ENCODE data around the gene ADAM17.
"Not testable (repeated sequence)": the region's sequence is repeated elsewhere in the genome, so short reads cannot be mapped to it uniquely, and the experiment has no call there.

Gene ADAM17

GRCh38 chr2:9513946-9514345 is 41.7 kb downstream of the ADAM17 start:
- H3K56ac ChIP-seq (ENCODE audit: low read length); H3K27ac ChIP-seq (ENCODE audit: low read depth, low read length): not testable (repeated sequence)
- WGBS (ENCODE audit: extremely low coverage, insufficient coverage, low lambda C conversion rate): no CpG with 5 or more reads among the region's 3 CpGs

GRCh38 chr2:9508931-9509330 is 46.7 kb downstream of the ADAM17 start:
- H2AK5ac ChIP-seq (ENCODE audit: low read length): no peak overlapping the region
- H3K9ac ChIP-seq (ENCODE audit: low read length): no peak overlapping the region
- H3K27me3 ChIP-seq (ENCODE audit: insufficient read depth, low read length, poor library complexity): no peaks in the 10 kb centered on the region
- H3K23ac ChIP-seq (ENCODE audit: low read length): no peak overlapping the region
- no peak overlapping the region for H3K56ac ChIP-seq (ENCODE audit: low read length)
- H4K8ac ChIP-seq (ENCODE audit: low read depth, low read length): no peak overlapping the region
- DNase-seq: no peak
- no peak overlapping the region for H3K18ac ChIP-seq (ENCODE audit: low read length)
- no peak overlapping the region for H3K4ac ChIP-seq (ENCODE audit: low read depth, low read length)
- no peaks in the 10 kb centered on the region for H3K4me1 ChIP-seq (ENCODE audit: control insufficient read depth, low read depth, low read length)
- no peak overlapping the region for H3K4me3 ChIP-seq (ENCODE audit: low read length)
- no peak overlapping the region for H3K4me2 ChIP-seq (ENCODE audit: low read length)
- no peak overlapping the region for H2BK15ac ChIP-seq (replicated peaks; ENCODE audit: low read depth)
- no peak overlapping the region for H2BK120ac ChIP-seq (ENCODE audit: low read depth, low read length)
- H3K79me1 ChIP-seq (ENCODE audit: low read length): no peaks in the 10 kb centered on the region
- WGBS (ENCODE audit: extremely low coverage, insufficient coverage, low lambda C conversion rate): no CpG with 5 or more reads among the region's 1 CpG
- no peak overlapping the region for H4K5ac ChIP-seq (ENCODE audit: low read length)
- no peaks in the 10 kb centered on the region for H3K79me2 ChIP-seq (ENCODE audit: control insufficient read depth, insufficient read depth, low read length)
- peaks cover 4% of the 10 kb centered on the region for H3K36me3 ChIP-seq (ENCODE audit: control insufficient read depth, insufficient read depth, low read length)
- H3K27ac ChIP-seq (ENCODE audit: low read depth, low read length): no peak overlapping the region
- no peak overlapping the region for H2BK5ac ChIP-seq (ENCODE audit: low read length)

More at GRCh38 chr2:9513946-9514345, 41.7 kb downstream of the ADAM17 start:
- not testable (repeated sequence) for H3K9ac ChIP-seq (ENCODE audit: low read length); H3K4me1 ChIP-seq (ENCODE audit: control insufficient read depth, low read depth, low read length); H2BK120ac ChIP-seq (ENCODE audit: low read depth, low read length); H3K23ac ChIP-seq (ENCODE audit: low read length); DNase-seq; H2BK15ac ChIP-seq (replicated peaks; ENCODE audit: low read depth); H3K36me3 ChIP-seq (ENCODE audit: control insufficient read depth, insufficient read depth, low read length); H4K5ac ChIP-seq (ENCODE audit: low read length); H3K79me1 ChIP-seq (ENCODE audit: low read length); H3K4me2 ChIP-seq (ENCODE audit: low read length); H3K79me2 ChIP-seq (ENCODE audit: control insufficient read depth, insufficient read depth, low read length); H3K27me3 ChIP-seq (ENCODE audit: insufficient read depth, low read length, poor library complexity); H4K8ac ChIP-seq (ENCODE audit: low read depth, low read length); H3K18ac ChIP-seq (ENCODE audit: low read length); H3K4ac ChIP-seq (ENCODE audit: low read depth, low read length); H2AK5ac ChIP-seq (ENCODE audit: low read length); H2BK5ac ChIP-seq (ENCODE audit: low read length); H3K4me3 ChIP-seq (ENCODE audit: low read length)

- no peak overlapping the region for H3K27ac ChIP-seq (ENCODE audit: low read depth, low read length)
- no peak overlapping the region for H2BK120ac ChIP-seq (ENCODE audit: low read depth, low read length)
- H3K4me1 ChIP-seq (ENCODE audit: control insufficient read depth, low read depth, low read length): no peaks in the 10 kb centered on the region
- no peak overlapping the region for H3K4ac ChIP-seq (ENCODE audit: low read depth, low read length)
- H3K4me3 ChIP-seq (ENCODE audit: low read length): no peak overlapping the region
- H3K79me2 ChIP-seq (ENCODE audit: control insufficient read depth, insufficient read depth, low read length): no peaks in the 10 kb centered on the region
- peaks cover 6% of the 10 kb centered on the region for H3K36me3 ChIP-seq (ENCODE audit: control insufficient read depth, insufficient read depth, low read length)
- H3K56ac ChIP-seq (ENCODE audit: low read length): no peak overlapping the region
- no peak overlapping the region for H2BK15ac ChIP-seq (replicated peaks; ENCODE audit: low read depth)
- H4K8ac ChIP-seq (ENCODE audit: low read depth, low read length): no peak overlapping the region
- H3K4me2 ChIP-seq (ENCODE audit: low read length): no peak overlapping the region
- H4K5ac ChIP-seq (ENCODE audit: low read length): no peak overlapping the region
- WGBS (ENCODE audit: extremely low coverage, insufficient coverage, low lambda C conversion rate): no CpG with 5 or more reads among the region's 1 CpG
- no peak overlapping the region for H2BK5ac ChIP-seq (ENCODE audit: low read length)
- DNase-seq: no peak
- H2AK5ac ChIP-seq (ENCODE audit: low read length): no peak overlapping the region
- H3K23ac ChIP-seq (ENCODE audit: low read length): no peak overlapping the region
- no peak overlapping the region for H3K18ac ChIP-seq (ENCODE audit: low read length)
- no peaks in the 10 kb centered on the region for H3K27me3 ChIP-seq (ENCODE audit: insufficient read depth, low read length, poor library complexity)
- H3K9ac ChIP-seq (ENCODE audit: low read length): no peak overlapping the region
- no peaks in the 10 kb centered on the region for H3K79me1 ChIP-seq (ENCODE audit: low read length)
Measured at GRCh38 chr2:9498210-9498609, 57.4 kb downstream of the ADAM17 start.

DNA sequence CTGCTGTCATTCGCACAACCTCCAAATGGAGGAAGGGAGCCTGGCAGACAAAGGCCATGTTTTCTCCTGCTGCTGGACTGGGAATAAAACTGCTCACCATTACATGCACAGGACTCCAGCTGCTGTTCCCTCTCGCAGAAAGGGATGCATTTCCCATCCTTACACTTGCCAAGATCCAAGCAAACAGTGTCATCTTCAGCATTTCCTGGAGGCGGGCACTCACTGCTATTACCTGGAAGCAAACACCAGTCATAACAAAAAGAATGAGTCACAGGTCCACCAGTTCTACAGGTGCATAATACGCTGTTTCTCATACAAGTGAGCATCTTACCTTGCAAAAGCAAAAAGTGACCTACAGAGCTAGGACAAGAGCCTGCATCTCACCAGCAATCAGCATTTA is 58.6 kb downstream of the ADAM17 start:
- H3K4me1 ChIP-seq (ENCODE audit: control insufficient read depth, low read depth, low read length): no peaks in the 10 kb centered on the region
- H3K36me3 ChIP-seq (ENCODE audit: control insufficient read depth, insufficient read depth, low read length): peaks cover 9% of the 10 kb centered on the region
- H3K56ac ChIP-seq (ENCODE audit: low read length): no peak overlapping the region
- no peak overlapping the region for H3K4me3 ChIP-seq (ENCODE audit: low read length)
- no peak overlapping the region for H2BK120ac ChIP-seq (ENCODE audit: low read depth, low read length)
- no peak overlapping the region for H4K8ac ChIP-seq (ENCODE audit: low read depth, low read length)
- no peaks in the 10 kb centered on the region for H3K79me1 ChIP-seq (ENCODE audit: low read length)
- H3K27me3 ChIP-seq (ENCODE audit: insufficient read depth, low read length, poor library complexity): no peaks in the 10 kb centered on the region
- H2BK15ac ChIP-seq (replicated peaks; ENCODE audit: low read depth): no peak overlapping the region
- no peak overlapping the region for H4K5ac ChIP-seq (ENCODE audit: low read length)
- no peaks in the 10 kb centered on the region for H3K79me2 ChIP-seq (ENCODE audit: control insufficient read depth, insufficient read depth, low read length)
- no peak overlapping the region for H2AK5ac ChIP-seq (ENCODE audit: low read length)
- no peak overlapping the region for H3K4ac ChIP-seq (ENCODE audit: low read depth, low read length)
- H3K27ac ChIP-seq (ENCODE audit: low read depth, low read length): no peak overlapping the region
- WGBS (ENCODE audit: extremely low coverage, insufficient coverage, low lambda C conversion rate): no CpG with 5 or more reads among the region's 4 CpGs
- no peak overlapping the region for H3K4me2 ChIP-seq (ENCODE audit: low read length)
- no peak overlapping the region for H2BK5ac ChIP-seq (ENCODE audit: low read length)
- no peak overlapping the region for H3K9ac ChIP-seq (ENCODE audit: low read length)
- no peak overlapping the region for H3K23ac ChIP-seq (ENCODE audit: low read length)
- DNase-seq: no peak
- no peak overlapping the region for H3K18ac ChIP-seq (ENCODE audit: low read length)

DNA sequence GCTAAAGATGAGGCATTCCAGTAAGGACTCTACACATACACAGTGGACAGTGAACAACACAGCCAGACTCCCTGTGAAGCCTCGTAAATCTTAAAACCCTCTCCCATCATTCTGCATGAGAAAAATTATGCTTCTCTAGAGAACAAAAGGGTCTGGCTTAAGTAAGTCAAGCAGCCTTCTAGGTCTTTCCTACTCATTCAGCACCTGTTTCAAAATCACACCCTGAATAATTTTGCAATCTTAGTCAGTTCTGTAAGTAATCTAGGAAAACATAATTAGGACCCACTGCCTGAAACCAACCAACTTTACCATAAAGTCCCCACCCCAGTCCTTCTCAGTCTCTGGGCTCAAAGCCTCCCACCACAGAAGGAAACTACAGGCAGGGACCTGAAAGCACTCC is 61.5 kb downstream of the ADAM17 start:
- peaks cover 15% of the 10 kb centered on the region for H3K36me3 ChIP-seq (ENCODE audit: control insufficient read depth, insufficient read depth, low read length)
- no peak overlapping the region for H3K9ac ChIP-seq (ENCODE audit: low read length)
- no CpG with 5 or more reads among the region's 1 CpG for WGBS (ENCODE audit: extremely low coverage, insufficient coverage, low lambda C conversion rate)
- H3K56ac ChIP-seq (ENCODE audit: low read length): no peak overlapping the region
- H4K5ac ChIP-seq (ENCODE audit: low read length): no peak overlapping the region
- no peak overlapping the region for H3K4ac ChIP-seq (ENCODE audit: low read depth, low read length)
- H3K18ac ChIP-seq (ENCODE audit: low read length): no peak overlapping the region
- H3K4me3 ChIP-seq (ENCODE audit: low read length): no peak overlapping the region
- H3K4me1 ChIP-seq (ENCODE audit: control insufficient read depth, low read depth, low read length): no peaks in the 10 kb centered on the region
- DNase-seq: no peak
- no peak overlapping the region for H3K4me2 ChIP-seq (ENCODE audit: low read length)
- H2BK120ac ChIP-seq (ENCODE audit: low read depth, low read length): no peak overlapping the region
- no peak overlapping the region for H3K27ac ChIP-seq (ENCODE audit: low read depth, low read length)
- H3K23ac ChIP-seq (ENCODE audit: low read length): no peak overlapping the region
- H4K8ac ChIP-seq (ENCODE audit: low read depth, low read length): no peak overlapping the region
- H3K79me2 ChIP-seq (ENCODE audit: control insufficient read depth, insufficient read depth, low read length): no peaks in the 10 kb centered on the region
- no peak overlapping the region for H2BK15ac ChIP-seq (replicated peaks; ENCODE audit: low read depth)
- H3K27me3 ChIP-seq (ENCODE audit: insufficient read depth, low read length, poor library complexity): no peaks in the 10 kb centered on the region
- no peak overlapping the region for H2AK5ac ChIP-seq (ENCODE audit: low read length)
- no peak overlapping the region for H2BK5ac ChIP-seq (ENCODE audit: low read length)
- H3K79me1 ChIP-seq (ENCODE audit: low read length): no peaks in the 10 kb centered on the region

- Histone ChIP-seq H3K18ac (ENCODE audit: low read length) (no peak overlapping the region), H4K8ac (ENCODE audit: low read depth, low read length) (no peak overlapping the region)
Measured at GRCh38 chr2:9493478-9493877, 62.2 kb downstream of the ADAM17 start.

More at GRCh38 chr2:9493478-9493877, 62.2 kb downstream of the ADAM17 start:
- no peak overlapping the region for H3K27ac ChIP-seq (ENCODE audit: low read depth, low read length)
- no peak overlapping the region for H3K9ac ChIP-seq (ENCODE audit: low read length)
- no peak overlapping the region for H3K23ac ChIP-seq (ENCODE audit: low read length)
- no peaks in the 10 kb centered on the region for H3K79me1 ChIP-seq (ENCODE audit: low read length)
- H4K5ac ChIP-seq (ENCODE audit: low read length): no peak overlapping the region
- H3K4me1 ChIP-seq (ENCODE audit: control insufficient read depth, low read depth, low read length): no peaks in the 10 kb centered on the region
- H3K56ac ChIP-seq (ENCODE audit: low read length): no peak overlapping the region
- H2BK120ac ChIP-seq (ENCODE audit: low read depth, low read length): no peak overlapping the region
- peaks cover 15% of the 10 kb centered on the region for H3K36me3 ChIP-seq (ENCODE audit: control insufficient read depth, insufficient read depth, low read length)
- H2BK15ac ChIP-seq (replicated peaks; ENCODE audit: low read depth): no peak overlapping the region
- no peak overlapping the region for H3K4me2 ChIP-seq (ENCODE audit: low read length)
- no peak overlapping the region for H3K4me3 ChIP-seq (ENCODE audit: low read length)
- H3K79me2 ChIP-seq (ENCODE audit: control insufficient read depth, insufficient read depth, low read length): no peaks in the 10 kb centered on the region
- no peaks in the 10 kb centered on the region for H3K27me3 ChIP-seq (ENCODE audit: insufficient read depth, low read length, poor library complexity)
- no CpG with 5 or more reads among the region's 3 CpGs for WGBS (ENCODE audit: extremely low coverage, insufficient coverage, low lambda C conversion rate)
- DNase-seq: no peak
- H2AK5ac ChIP-seq (ENCODE audit: low read length): no peak overlapping the region
- no peak overlapping the region for H3K4ac ChIP-seq (ENCODE audit: low read depth, low read length)
- no peak overlapping the region for H2BK5ac ChIP-seq (ENCODE audit: low read length)

Measured in mesendoderm (in vitro differentiated cells).